ENCODE measurements around the gene GBP3.

Gene GBP3

DNA sequence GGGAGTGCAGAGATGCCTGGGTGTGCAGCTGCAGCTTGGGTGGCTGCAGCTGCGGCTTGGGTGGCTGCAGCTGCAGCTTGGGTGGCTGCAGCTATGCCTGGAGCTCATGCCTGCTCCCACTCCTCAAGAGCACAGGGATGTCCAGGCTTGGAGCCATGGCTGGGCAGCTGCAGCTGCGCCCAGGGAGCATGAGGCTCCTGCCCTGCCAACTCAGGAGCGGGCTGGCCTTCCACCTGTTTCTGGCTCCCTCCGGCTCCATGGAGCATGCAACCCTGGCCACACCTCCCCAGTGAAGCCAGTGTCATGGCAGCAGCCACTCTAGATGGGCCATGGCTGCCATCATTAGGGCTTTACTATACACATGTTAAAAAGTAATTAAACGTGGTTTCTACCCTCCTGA lies 21.3 kb upstream of the GBP3 start:
- Histone ChIP-seq H2BK15ac (replicated peaks; ENCODE audit: low read depth) (no peak overlapping the region), H3K18ac (ENCODE audit: low read length) (no peak overlapping the region), H3K36me3 (ENCODE audit: control insufficient read depth, insufficient read depth, low read length) (no peaks in the 10 kb centered on the region), H4K8ac (ENCODE audit: low read depth, low read length) (no peak overlapping the region), H3K23ac (ENCODE audit: low read length) (no peak overlapping the region), H4K5ac (ENCODE audit: low read length) (no peak overlapping the region), H3K4ac (ENCODE audit: low read depth, low read length) (no peak overlapping the region), H3K56ac (ENCODE audit: low read length) (no peak overlapping the region), H3K4me3 (ENCODE audit: low read length) (no peak overlapping the region), H3K4me1 (ENCODE audit: control insufficient read depth, low read depth, low read length) (no peaks in the 10 kb centered on the region), H2AK5ac (ENCODE audit: low read length) (no peak overlapping the region), H3K27ac (ENCODE audit: low read depth, low read length) (peak overlapping the region; percentile 25), H2BK120ac (ENCODE audit: low read depth, low read length) (no peak overlapping the region), H3K79me2 (ENCODE audit: control insufficient read depth, insufficient read depth, low read length) (no peaks in the 10 kb centered on the region), H3K4me2 (ENCODE audit: low read length) (no peak overlapping the region), H3K27me3 (ENCODE audit: insufficient read depth, low read length, poor library complexity) (no peaks in the 10 kb centered on the region), H2BK5ac (ENCODE audit: low read length) (no peak overlapping the region), H3K9ac (ENCODE audit: low read length) (no peak overlapping the region), H3K79me1 (ENCODE audit: low read length) (no peaks in the 10 kb centered on the region)
- DNase-seq = no peak
- no CpG with 5 or more reads among the region's 5 CpGs for WGBS (ENCODE audit: extremely low coverage, insufficient coverage, low lambda C conversion rate)

DNA sequence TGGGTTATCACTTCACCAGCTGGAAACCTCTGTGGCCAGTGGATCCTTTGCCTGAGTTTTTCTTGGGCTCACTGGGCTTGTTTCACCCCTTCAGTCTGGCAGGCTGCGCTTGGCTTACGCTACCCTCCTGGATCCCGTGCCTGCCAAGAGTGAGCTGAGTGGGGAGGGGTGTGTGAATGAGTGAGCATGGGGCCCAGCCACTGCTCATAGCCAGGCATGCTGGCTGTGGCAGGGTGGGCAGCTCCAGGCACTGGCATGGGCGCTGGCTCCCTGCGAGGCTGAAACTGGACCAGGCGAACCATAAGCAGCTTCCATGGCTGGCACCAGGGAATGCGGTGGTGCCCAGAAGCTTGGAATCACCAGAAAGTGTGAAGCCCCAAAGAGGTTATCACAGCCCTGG lies 19.8 kb upstream of the GBP3 start:
- H3K9ac ChIP-seq (ENCODE audit: low read length) = no peak overlapping the region
- no peak overlapping the region for H2BK120ac ChIP-seq (ENCODE audit: low read depth, low read length)
- H3K4ac ChIP-seq (ENCODE audit: low read depth, low read length) = no peak overlapping the region
- H3K4me2 ChIP-seq (ENCODE audit: low read length) = no peak overlapping the region
- no peak overlapping the region for H3K23ac ChIP-seq (ENCODE audit: low read length)
- no peak overlapping the region for H3K18ac ChIP-seq (ENCODE audit: low read length)
- H2AK5ac ChIP-seq (ENCODE audit: low read length) = no peak overlapping the region
- no peak overlapping the region for H3K27ac ChIP-seq (ENCODE audit: low read depth, low read length)
- H4K8ac ChIP-seq (ENCODE audit: low read depth, low read length) = no peak overlapping the region
- no peaks in the 10 kb centered on the region for H3K4me1 ChIP-seq (ENCODE audit: control insufficient read depth, low read depth, low read length)
- no peaks in the 10 kb centered on the region for H3K27me3 ChIP-seq (ENCODE audit: insufficient read depth, low read length, poor library complexity)
- H3K79me2 ChIP-seq (ENCODE audit: control insufficient read depth, insufficient read depth, low read length) = no peaks in the 10 kb centered on the region
- no peak overlapping the region for H2BK5ac ChIP-seq (ENCODE audit: low read length)
- H3K36me3 ChIP-seq (ENCODE audit: control insufficient read depth, insufficient read depth, low read length) = no peaks in the 10 kb centered on the region
- no CpG with 5 or more reads among the region's 7 CpGs for WGBS (ENCODE audit: extremely low coverage, insufficient coverage, low lambda C conversion rate)
- no peak for DNase-seq
- no peaks in the 10 kb centered on the region for H3K79me1 ChIP-seq (ENCODE audit: low read length)
- H2BK15ac ChIP-seq (replicated peaks; ENCODE audit: low read depth) = no peak overlapping the region
- no peak overlapping the region for H3K56ac ChIP-seq (ENCODE audit: low read length)
- no peak overlapping the region for H3K4me3 ChIP-seq (ENCODE audit: low read length)
- no peak overlapping the region for H4K5ac ChIP-seq (ENCODE audit: low read length)

DNA sequence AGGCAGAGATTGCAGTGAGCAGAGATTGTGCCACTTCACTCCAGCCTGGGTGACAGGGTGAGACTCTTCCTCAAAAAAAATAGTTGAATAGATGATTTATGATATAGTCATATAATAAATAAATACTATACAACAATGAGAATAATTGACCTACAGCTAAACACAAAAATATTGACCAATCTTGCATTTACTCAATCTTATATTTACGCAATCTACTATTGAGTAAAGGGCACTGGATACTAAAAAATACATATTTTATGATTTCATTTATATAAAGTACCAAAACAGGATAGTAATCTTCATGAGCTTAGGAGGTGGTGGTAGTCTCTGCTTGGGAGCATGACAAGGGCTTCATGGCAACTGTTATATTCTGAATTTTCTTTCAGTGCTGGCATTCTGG lies 19.1 kb upstream of the GBP3 start:
- H3K4me2 ChIP-seq (ENCODE audit: low read length) = no peak overlapping the region

DNA sequence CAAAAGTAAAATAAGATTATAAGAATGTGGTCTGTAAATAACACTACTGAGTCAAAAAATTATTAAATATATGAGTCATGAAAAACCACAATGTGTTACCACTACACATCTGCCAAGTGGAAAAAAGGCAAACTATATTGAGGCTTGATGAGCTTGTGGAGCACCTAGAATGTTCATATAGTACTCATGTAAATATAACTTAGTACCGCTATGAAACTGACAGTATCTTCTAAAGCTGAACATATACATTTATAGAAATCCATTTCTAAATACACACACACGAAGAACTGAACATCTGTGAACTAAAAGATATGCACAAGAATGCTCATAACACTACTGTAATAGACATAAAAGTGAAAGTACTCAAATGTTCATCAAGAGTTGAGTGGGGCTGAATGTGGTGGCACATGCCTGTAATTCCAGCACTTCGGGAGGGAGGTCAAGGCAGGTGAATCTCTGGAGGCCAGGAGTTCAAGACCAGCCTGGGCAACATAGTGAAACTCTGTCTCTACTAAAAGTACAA lies 18.5 kb upstream of the GBP3 start:
- no peaks in the 10 kb centered on the region for H3K79me2 ChIP-seq (ENCODE audit: control insufficient read depth, insufficient read depth, low read length)
- H4K8ac ChIP-seq (ENCODE audit: low read depth, low read length) = no peak overlapping the region
- H3K4me1 ChIP-seq (ENCODE audit: control insufficient read depth, low read depth, low read length) = no peaks in the 10 kb centered on the region
- no peak overlapping the region for H4K5ac ChIP-seq (ENCODE audit: low read length)
- no peak overlapping the region for H2BK120ac ChIP-seq (ENCODE audit: low read depth, low read length)
- no peaks in the 10 kb centered on the region for H3K36me3 ChIP-seq (ENCODE audit: control insufficient read depth, insufficient read depth, low read length)
- H3K79me1 ChIP-seq (ENCODE audit: low read length) = no peaks in the 10 kb centered on the region
- DNase-seq = no peak
- no peak overlapping the region for H3K18ac ChIP-seq (ENCODE audit: low read length)
- no peak overlapping the region for H3K27ac ChIP-seq (ENCODE audit: low read depth, low read length)
- no peak overlapping the region for H3K4me3 ChIP-seq (ENCODE audit: low read length)
- no peak overlapping the region for H3K56ac ChIP-seq (ENCODE audit: low read length)
- H3K9ac ChIP-seq (ENCODE audit: low read length) = no peak overlapping the region
- WGBS (ENCODE audit: extremely low coverage, insufficient coverage, low lambda C conversion rate) = no CpG with 5 or more reads among the region's 3 CpGs
- no peak overlapping the region for H2AK5ac ChIP-seq (ENCODE audit: low read length)
- H3K23ac ChIP-seq (ENCODE audit: low read length) = no peak overlapping the region
- H2BK5ac ChIP-seq (ENCODE audit: low read length) = no peak overlapping the region
- H2BK15ac ChIP-seq (replicated peaks; ENCODE audit: low read depth) = no peak overlapping the region
- no peaks in the 10 kb centered on the region for H3K27me3 ChIP-seq (ENCODE audit: insufficient read depth, low read length, poor library complexity)
- no peak overlapping the region for H3K4ac ChIP-seq (ENCODE audit: low read depth, low read length)
- no peak overlapping the region for H3K4me2 ChIP-seq (ENCODE audit: low read length)

More for the DNA sequence above, 19.1 kb upstream of the GBP3 start:
- no peak overlapping the region for H3K4me3 ChIP-seq (ENCODE audit: low read length)
- H3K9ac ChIP-seq (ENCODE audit: low read length) = no peak overlapping the region
- H4K5ac ChIP-seq (ENCODE audit: low read length) = no peak overlapping the region
- H4K8ac ChIP-seq (ENCODE audit: low read depth, low read length) = no peak overlapping the region
- no peaks in the 10 kb centered on the region for H3K79me2 ChIP-seq (ENCODE audit: control insufficient read depth, insufficient read depth, low read length)
- no peak overlapping the region for H3K27ac ChIP-seq (ENCODE audit: low read depth, low read length)
- no peak overlapping the region for H2AK5ac ChIP-seq (ENCODE audit: low read length)
- H2BK5ac ChIP-seq (ENCODE audit: low read length) = no peak overlapping the region
- no peaks in the 10 kb centered on the region for H3K36me3 ChIP-seq (ENCODE audit: control insufficient read depth, insufficient read depth, low read length)
- H3K23ac ChIP-seq (ENCODE audit: low read length) = no peak overlapping the region
- no peak overlapping the region for H2BK120ac ChIP-seq (ENCODE audit: low read depth, low read length)
- no peaks in the 10 kb centered on the region for H3K27me3 ChIP-seq (ENCODE audit: insufficient read depth, low read length, poor library complexity)
- no peaks in the 10 kb centered on the region for H3K4me1 ChIP-seq (ENCODE audit: control insufficient read depth, low read depth, low read length)
- no CpG with 5 or more reads among the region's 1 CpG for WGBS (ENCODE audit: extremely low coverage, insufficient coverage, low lambda C conversion rate)
- DNase-seq = no peak
- no peaks in the 10 kb centered on the region for H3K79me1 ChIP-seq (ENCODE audit: low read length)
- H2BK15ac ChIP-seq (replicated peaks; ENCODE audit: low read depth) = no peak overlapping the region
- H3K4ac ChIP-seq (ENCODE audit: low read depth, low read length) = no peak overlapping the region
- H3K18ac ChIP-seq (ENCODE audit: low read length) = no peak overlapping the region
- H3K56ac ChIP-seq (ENCODE audit: low read length) = no peak overlapping the region

DNA sequence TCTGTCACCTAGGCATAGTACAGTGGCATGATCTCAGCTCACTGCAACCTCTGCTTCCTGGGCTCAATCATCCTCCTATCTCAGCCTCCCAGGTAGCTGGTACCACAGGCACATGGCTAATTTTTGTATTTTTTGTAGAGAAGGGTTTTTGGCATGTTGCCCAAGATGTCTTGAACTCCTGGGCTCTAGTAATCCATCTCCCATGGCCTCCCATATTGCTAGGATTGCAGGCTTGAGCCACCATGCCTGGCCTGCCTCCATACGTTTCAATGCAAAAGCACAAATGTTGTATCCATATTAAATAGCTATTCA lies 17.6 kb upstream of the GBP3 start:
- no peaks in the 10 kb centered on the region for H3K36me3 ChIP-seq (ENCODE audit: control insufficient read depth, insufficient read depth, low read length)
- H3K23ac ChIP-seq (ENCODE audit: low read length) = no peak overlapping the region
- H3K79me1 ChIP-seq (ENCODE audit: low read length) = no peaks in the 10 kb centered on the region
- WGBS (ENCODE audit: extremely low coverage, insufficient coverage, low lambda C conversion rate) = no CpG with 5 or more reads among the region's 1 CpG
- H3K18ac ChIP-seq (ENCODE audit: low read length) = no peak overlapping the region
- H2AK5ac ChIP-seq (ENCODE audit: low read length) = no peak overlapping the region
- no peaks in the 10 kb centered on the region for H3K27me3 ChIP-seq (ENCODE audit: insufficient read depth, low read length, poor library complexity)
- no peak overlapping the region for H4K8ac ChIP-seq (ENCODE audit: low read depth, low read length)
- H3K56ac ChIP-seq (ENCODE audit: low read length) = no peak overlapping the region
- H4K5ac ChIP-seq (ENCODE audit: low read length) = no peak overlapping the region
- H3K4ac ChIP-seq (ENCODE audit: low read depth, low read length) = no peak overlapping the region
- no peaks in the 10 kb centered on the region for H3K4me1 ChIP-seq (ENCODE audit: control insufficient read depth, low read depth, low read length)
- H3K27ac ChIP-seq (ENCODE audit: low read depth, low read length) = no peak overlapping the region
- H3K4me2 ChIP-seq (ENCODE audit: low read length) = no peak overlapping the region
- no peak overlapping the region for H3K9ac ChIP-seq (ENCODE audit: low read length)
- no peak overlapping the region for H3K4me3 ChIP-seq (ENCODE audit: low read length)
- H2BK120ac ChIP-seq (ENCODE audit: low read depth, low read length) = no peak overlapping the region
- H3K79me2 ChIP-seq (ENCODE audit: control insufficient read depth, insufficient read depth, low read length) = no peaks in the 10 kb centered on the region
- H2BK5ac ChIP-seq (ENCODE audit: low read length) = no peak overlapping the region
- DNase-seq = no peak
- no peak overlapping the region for H2BK15ac ChIP-seq (replicated peaks; ENCODE audit: low read depth)

GRCh38 chr1:89037186-89037585 lies 14.5 kb upstream of the GBP3 start:
- Histone ChIP-seq H3K9ac (ENCODE audit: low read length) (no peak overlapping the region), H2BK15ac (replicated peaks; ENCODE audit: low read depth) (no peak overlapping the region), H4K5ac (ENCODE audit: low read length) (no peak overlapping the region), H3K23ac (ENCODE audit: low read length) (no peak overlapping the region), H3K79me2 (ENCODE audit: control insufficient read depth, insufficient read depth, low read length) (no peaks in the 10 kb centered on the region), H2BK5ac (ENCODE audit: low read length) (no peak overlapping the region), H3K79me1 (ENCODE audit: low read length) (no peaks in the 10 kb centered on the region), H3K4ac (ENCODE audit: low read depth, low read length) (no peak overlapping the region), H3K4me2 (ENCODE audit: low read length) (no peak overlapping the region), H3K36me3 (ENCODE audit: control insufficient read depth, insufficient read depth, low read length) (no peaks in the 10 kb centered on the region), H3K27me3 (ENCODE audit: insufficient read depth, low read length, poor library complexity) (no peaks in the 10 kb centered on the region), H3K4me1 (ENCODE audit: control insufficient read depth, low read depth, low read length) (no peaks in the 10 kb centered on the region), H2AK5ac (ENCODE audit: low read length) (no peak overlapping the region), H3K56ac (ENCODE audit: low read length) (no peak overlapping the region), H4K8ac (ENCODE audit: low read depth, low read length) (no peak overlapping the region), H2BK120ac (ENCODE audit: low read depth, low read length) (no peak overlapping the region), H3K18ac (ENCODE audit: low read length) (no peak overlapping the region), H3K4me3 (ENCODE audit: low read length) (no peak overlapping the region), H3K27ac (ENCODE audit: low read depth, low read length) (no peak overlapping the region)
- DNase-seq = no peak
- no CpG with 5 or more reads among the region's 1 CpG for WGBS (ENCODE audit: extremely low coverage, insufficient coverage, low lambda C conversion rate)
